IMR-90 (cell line): ENCODE results near the gene CD248. TPM values are rescaled to one million over a fixed set of nuclear protein-coding genes. Genes with fewer than 3 reads are reported as not detected.

Experiments used
- ATAC-seq: fragments of 200-7000 bp; cut with Tn5 transposase; 2 replicates; pipeline ENCODE4 v1.9.1; 2020; ENCODE audit warnings: low read depth, mild to moderate bottlenecking, moderate library complexity
- BruUV-seq: library from RNA; stranded (reverse); fragments of 400-500 nt; replicated peaks from 2 replicates; lab custom pipeline; 2021; lab: Mats Ljungman, UMichigan
- CTCF ChIA-PET: fragments of 300-600 bp; formaldehyde crosslinking; extraction: SDS; loops from one replicate; lab custom pipeline; 2021; ENCODE audit warnings: antibody characterized with exemption; lab: Yijun Ruan, JAX
- POLR2A ChIA-PET: fragments of 300-600 bp; sonication (Branson Sonifier 250); formaldehyde crosslinking; loops from one replicate; lab custom pipeline; 2022; ENCODE audit warnings: antibody characterized with exemption; ENCODE audit not compliant: unreplicated experiment; lab: Charles Lee
- DNase-seq: peaks from one replicate; pipeline ENCODE4 v3.0.0; 2013
- H2AFZ ChIP-seq: replicated peaks from 2 replicates; pipeline ENCODE3; 2013; ENCODE audit warnings: low read length, mild to moderate bottlenecking; ENCODE audit not compliant: poor library complexity
- H2AK5ac ChIP-seq: 2 replicates; pipeline ENCODE4 v1.6.1; 2013; ENCODE audit warnings: low read depth, low read length, inconsistent platforms
- H2AK9ac ChIP-seq: replicated peaks from 2 replicates; pipeline ENCODE3; 2013; ENCODE audit warnings: mild to moderate bottlenecking, low read depth, low read length, moderate library complexity; ENCODE audit not compliant: poor library complexity
- H2BK120ac ChIP-seq: 2 replicates; pipeline ENCODE4 v1.6.1; 2013; ENCODE audit warnings: low read depth, low read length, inconsistent platforms
- H2BK15ac ChIP-seq: 3 replicates; pipeline ENCODE4 v1.6.1; 2013; ENCODE audit warnings: low read depth, low read length, inconsistent platforms
- H2BK20ac ChIP-seq: 2 replicates; pipeline ENCODE4 v1.6.1; 2013; ENCODE audit warnings: low read depth, mild to moderate bottlenecking, inconsistent platforms, low read length, moderate library complexity
- H2BK5ac ChIP-seq: 2 replicates; pipeline ENCODE4 v1.6.1; 2013; ENCODE audit warnings: mild to moderate bottlenecking, low read depth, low read length, inconsistent platforms; ENCODE audit not compliant: poor library complexity, severe bottlenecking
- H3K14ac ChIP-seq: replicated peaks from 2 replicates; pipeline ENCODE4 v1.6.1; 2013; ENCODE audit warnings: low read depth, low read length, inconsistent platforms
- H3K18ac ChIP-seq: 2 replicates; pipeline ENCODE4 v1.6.1; 2013; ENCODE audit warnings: low read depth, low read length, control low read depth
- H3K23ac ChIP-seq: 2 replicates; pipeline ENCODE4 v1.6.1; 2013; ENCODE audit warnings: low read depth, low read length, inconsistent platforms
- H3K27ac ChIP-seq: 2 replicates; pipeline ENCODE4 v1.5.1; 2013; ENCODE audit warnings: mild to moderate bottlenecking, control low read depth, low read length; ENCODE audit not compliant: insufficient read depth
- H3K27me3 ChIP-seq: 2 replicates; pipeline ENCODE4 v1.6.1; 2013; ENCODE audit warnings: low read length; ENCODE audit not compliant: control insufficient read depth, insufficient read depth
- H3K36me3 ChIP-seq: 2 replicates; pipeline ENCODE4 v1.6.1; 2013; ENCODE audit warnings: low read length, mixed read lengths; ENCODE audit not compliant: control insufficient read depth, insufficient read depth
- H3K4ac ChIP-seq: 2 replicates; pipeline ENCODE4 v1.6.1; 2013; ENCODE audit warnings: low read depth, low read length, inconsistent platforms
- H3K4me1 ChIP-seq: 2 replicates; pipeline ENCODE4 v1.6.1; 2013; ENCODE audit warnings: low read length, mixed read lengths; ENCODE audit not compliant: control insufficient read depth, insufficient read depth
- H3K4me2 ChIP-seq: 2 replicates; pipeline ENCODE4 v1.6.1; 2013; ENCODE audit warnings: low read depth, mild to moderate bottlenecking, control low read depth, low read length, moderate library complexity
- H3K4me3 ChIP-seq: 2 replicates; pipeline ENCODE4 v1.5.1; 2013; ENCODE audit warnings: low read depth, mild to moderate bottlenecking, control low read depth, low read length, moderate library complexity; ENCODE audit not compliant: insufficient read depth
- H3K56ac ChIP-seq: 2 replicates; pipeline ENCODE4 v1.6.1; 2013; ENCODE audit warnings: low read length, inconsistent platforms; ENCODE audit not compliant: insufficient read depth; ENCODE audit errors: extremely low read depth
- H3K79me1 ChIP-seq, 2 experiments: 2 replicates each; pipeline ENCODE4 v1.6.1; 2013; ENCODE audit warnings: low read length in 2 of 2, inconsistent platforms in 1 of 2, low read depth in 1 of 2
- H3K9ac ChIP-seq: 2 replicates; pipeline ENCODE4 v1.6.1; 2013; ENCODE audit warnings: low read depth, low read length, control low read depth
- H3K9me1 ChIP-seq: 2 replicates; pipeline ENCODE4 v1.6.1; 2013; ENCODE audit warnings: low read length, inconsistent platforms; ENCODE audit not compliant: insufficient read depth
- H3K9me3 ChIP-seq: 2 replicates; pipeline ENCODE4 v1.6.1; 2013; ENCODE audit warnings: low read length; ENCODE audit not compliant: control insufficient read depth, insufficient read depth
- H4K20me1 ChIP-seq: 2 replicates; pipeline ENCODE4 v1.6.1; 2013; ENCODE audit warnings: low read length, inconsistent platforms; ENCODE audit not compliant: insufficient read depth
- H4K5ac ChIP-seq: 2 replicates; pipeline ENCODE4 v1.6.1; 2013; ENCODE audit warnings: mild to moderate bottlenecking, low read depth, low read length, control low read depth
- H4K8ac ChIP-seq, 2 experiments: 2 replicates each; pipeline ENCODE4 v1.6.1; 2013; ENCODE audit warnings: low read depth in 2 of 2, low read length in 2 of 2, control low read depth in 1 of 2, inconsistent platforms in 1 of 2
- H4K91ac ChIP-seq: 2 replicates; pipeline ENCODE4 v1.6.1; 2013; ENCODE audit warnings: low read depth, low read length, inconsistent platforms; ENCODE audit not compliant: insufficient read depth
- BHLHE40 ChIP-seq: fragments of 150-350 bp; IDR thresholded peaks from 2 replicates; pipeline ENCODE4 v1.6.1; 2016; ENCODE audit warnings: mild to moderate bottlenecking, low read depth, low read length
- MXI1 ChIP-seq: IDR thresholded peaks from 2 replicates; pipeline ENCODE4 v1.6.1; 2012; ENCODE audit warnings: low read depth, mild to moderate bottlenecking, low read length, moderate library complexity, borderline replicate concordance
- SMC3 ChIP-seq: fragments of 150-350 bp; IDR thresholded peaks from 2 replicates; pipeline ENCODE4 v1.6.1; 2016; ENCODE audit warnings: low read depth, mild to moderate bottlenecking, antibody characterized with exemption, low read length, moderate library complexity
- WGBS, 2 experiments: methylation state at CpG; one replicate each; pipeline versions ENCODE4 v1.1.5 to v1.1.7; 2013; ENCODE audit warnings: missing lambda C conversion rate in 2 of 2; ENCODE audit not compliant: insufficient read length in 1 of 2; ENCODE audit errors: extremely low coverage in 2 of 2; 5-methylcytosine and 5-hydroxymethylcytosine counted together
- dilution Hi-C: fragments of 300-500 bp; cut with HindIII; formaldehyde crosslinking; loops from one replicate; pipeline ENCODE4 v1.14.3; 2018; ENCODE audit warnings: low sequenced_read_pairs; ENCODE audit not compliant: unreplicated experiment
- in situ Hi-C: fragments of 300-500 bp; cut with MboI; formaldehyde crosslinking; loops from 3 replicates; pipeline ENCODE4 v1.14.3; 2019; ENCODE audit warnings: low sequenced_read_pairs, inconsistent platforms, mixed read lengths
- intact Hi-C: fragments of 100-400 bp; cut with micrococcal nuclease; formaldehyde crosslinking; loops from 2 replicates; pipeline ENCODE4 v1.10.0; 2022
- polyA plus RNA-seq, 3 experiments: library from polyadenylated mRNA; depleted of rRNA; stranded (reverse); fragments of >200 nt; gene quantifications; 2 replicates each; pipeline ENCODE4 v1.2.3, GENCODE V29; 2012; ENCODE audit warnings: low replicate concordance in 1 of 3
- total RNA-seq: library from RNA; depleted of rRNA; stranded (reverse); fragments of >200 nt; gene quantifications from 2 replicates; pipeline ENCODE4 v1.2.3, GENCODE V29; 2012
- TF ChIP-seq, protein P1 (sequence below): conservative IDR thresholded peaks from 2 replicates; pipeline ENCODE4 v1.5.1; 2012; ENCODE audit warnings: mild to moderate bottlenecking, low read depth, low read length, improper control_type of control experiment

The CD248 gene
- total and polyA plus RNA-seq, 2 of the 4 experiments (the other 2 are of a cell fraction): 19.5 to 223 TPM

DNA sequence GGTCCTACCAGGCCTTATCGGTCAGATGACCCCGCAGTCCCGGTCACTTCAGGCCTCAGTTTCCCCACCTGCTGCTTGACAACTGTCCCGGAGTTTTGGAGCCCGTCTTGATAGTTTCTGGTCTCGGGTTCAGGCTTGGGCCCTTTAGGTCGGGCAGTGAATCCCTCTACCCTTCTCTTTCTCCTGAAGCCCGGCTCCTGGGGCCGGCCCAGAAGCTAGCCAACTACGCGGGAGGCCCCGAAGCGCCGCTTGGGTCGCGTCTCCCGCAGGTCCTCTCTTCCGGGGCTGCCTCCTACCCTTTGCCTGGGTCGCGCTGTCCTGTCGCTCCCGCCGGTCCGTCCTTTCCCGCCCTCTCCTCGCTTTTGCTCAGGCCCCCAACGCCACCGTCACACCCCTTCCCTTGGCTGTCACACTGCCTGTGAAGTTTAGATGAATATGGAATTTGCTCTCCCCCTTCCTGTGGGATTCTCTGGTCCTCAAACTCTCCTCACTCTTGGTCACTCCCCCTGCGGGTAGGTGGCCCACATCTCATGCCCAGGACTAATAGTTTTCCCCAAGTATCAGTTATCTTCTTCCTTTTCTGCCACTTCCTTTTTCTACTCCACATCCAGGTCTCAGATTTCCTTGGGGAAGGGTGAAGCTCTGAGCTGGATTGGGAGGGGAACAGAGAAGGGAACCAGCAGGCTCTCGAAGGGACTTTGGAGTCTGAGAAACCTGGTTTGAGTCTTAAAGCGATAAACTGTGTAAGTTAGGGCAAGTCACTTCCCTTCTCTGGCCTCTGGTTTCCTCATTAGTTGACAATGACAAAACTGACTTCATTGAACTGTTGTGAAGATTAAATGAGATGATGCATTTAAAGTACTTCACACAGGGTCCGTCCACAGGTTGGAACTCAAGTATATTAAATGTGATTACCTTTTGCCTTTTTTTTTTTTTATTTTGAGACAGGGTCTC is 47.6 kb downstream of the CD248 start:
- POLR2A ChIA-PET: no interaction called here
- H3K79me1 ChIP-seq: peaks cover 10 to 55% of the 10 kb centered on the region in 2 experiments
- peak; percentile 48 for DNase-seq

More for the DNA sequence above, 47.6 kb downstream of the CD248 start:
- ATAC-seq: peak; percentile 2; the same call in 1 of the 2 replicates
- peak overlapping the region; percentile 91 for H3K56ac ChIP-seq
- peak overlapping the region; percentile 79 for H3K23ac ChIP-seq
- TSS peak; percentile 56 for BruUV-seq
- peak overlapping the region; percentile 95 for H2AFZ ChIP-seq
- CTCF ChIA-PET: no interaction called here
- peak overlapping the region; percentile 99 for H2AK9ac ChIP-seq
- peak overlapping the region; percentile 86 for H3K9ac ChIP-seq
- H3K14ac ChIP-seq: peak overlapping the region; percentile 92
- no peak overlapping the region for H2BK20ac ChIP-seq
- dilution Hi-C loops (no loop called here), intact Hi-C loops (no loop called here), in situ Hi-C loops (no loop called here)
- peaks cover 4% of the 10 kb centered on the region; the same call in 1 of the 2 replicates for H3K4me1 ChIP-seq
- peak overlapping the region; percentile 94 for H2AK5ac ChIP-seq
- peak overlapping the region; percentile 97 for H2BK5ac ChIP-seq
- H4K8ac ChIP-seq: peak overlapping the region; percentile 59 to 98
- peak overlapping the region; percentile 90 for H3K4me2 ChIP-seq
- peak overlapping the region; percentile 40 for H2BK120ac ChIP-seq
- H3K9me3 ChIP-seq: no peaks in the 10 kb centered on the region
- H3K27ac ChIP-seq: peak overlapping the region; percentile 94
- H3K9me1 ChIP-seq: peaks cover 2% of the 10 kb centered on the region; the same call in 1 of the 2 replicates
- H2BK15ac ChIP-seq: peak overlapping the region; percentile 43; the same call in 1 of the 3 replicates
- no peaks in the 10 kb centered on the region for H3K27me3 ChIP-seq
- peaks cover 34% of the 10 kb centered on the region; the same call in 1 of the 2 replicates for H4K20me1 ChIP-seq
- peak overlapping the region; percentile 92 for H3K4ac ChIP-seq
- TF ChIP-seq SMC3: no peak
- TF ChIP-seq, protein P1, sequence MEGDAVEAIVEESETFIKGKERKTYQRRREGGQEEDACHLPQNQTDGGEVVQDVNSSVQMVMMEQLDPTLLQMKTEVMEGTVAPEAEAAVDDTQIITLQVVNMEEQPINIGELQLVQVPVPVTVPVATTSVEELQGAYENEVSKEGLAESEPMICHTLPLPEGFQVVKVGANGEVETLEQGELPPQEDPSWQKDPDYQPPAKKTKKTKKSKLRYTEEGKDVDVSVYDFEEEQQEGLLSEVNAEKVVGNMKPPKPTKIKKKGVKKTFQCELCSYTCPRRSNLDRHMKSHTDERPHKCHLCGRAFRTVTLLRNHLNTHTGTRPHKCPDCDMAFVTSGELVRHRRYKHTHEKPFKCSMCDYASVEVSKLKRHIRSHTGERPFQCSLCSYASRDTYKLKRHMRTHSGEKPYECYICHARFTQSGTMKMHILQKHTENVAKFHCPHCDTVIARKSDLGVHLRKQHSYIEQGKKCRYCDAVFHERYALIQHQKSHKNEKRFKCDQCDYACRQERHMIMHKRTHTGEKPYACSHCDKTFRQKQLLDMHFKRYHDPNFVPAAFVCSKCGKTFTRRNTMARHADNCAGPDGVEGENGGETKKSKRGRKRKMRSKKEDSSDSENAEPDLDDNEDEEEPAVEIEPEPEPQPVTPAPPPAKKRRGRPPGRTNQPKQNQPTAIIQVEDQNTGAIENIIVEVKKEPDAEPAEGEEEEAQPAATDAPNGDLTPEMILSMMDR: peak; percentile 40
- no peak for TF ChIP-seq BHLHE40
- 0 out of 2 replicates have a peak, but pooled peaks have one; percentile 42 for TF ChIP-seq MXI1
- peak overlapping the region; percentile 56 for H3K18ac ChIP-seq
- peaks cover 40% of the 10 kb centered on the region for H3K36me3 ChIP-seq
- H4K91ac ChIP-seq: peak overlapping the region; percentile 87
- peak overlapping the region; percentile 63 for H3K4me3 ChIP-seq
- 0% methylated on average over 13 of the region's 32 CpGs; no CpG with 5 or more reads in 1 of the 2 experiments for WGBS, 2 experiments
- peak overlapping the region; percentile 81 for H4K5ac ChIP-seq
